Activated CD8-positive, alpha-beta memory T cell treated with anti-CD3 and anti-CD28 coated beads for 36 hours (primary cell): ENCODE measurements around the gene SPHK2. TPM values are rescaled to one million over a fixed set of nuclear protein-coding genes. Genes with fewer than 3 reads are reported as not detected.

Experiments
- CTCF ChIA-PET: fragments of 350-600 bp; sonication (Branson Sonifier 250); formaldehyde crosslinking; loops from one replicate; lab custom pipeline; 2021; ENCODE audit warnings: antibody characterized with exemption; lab: Charles Lee
- POLR2A ChIA-PET: fragments of 350-600 bp; sonication (Branson Sonifier 250); formaldehyde crosslinking; loops from one replicate; lab custom pipeline; 2021; ENCODE audit warnings: antibody characterized with exemption; lab: Charles Lee
- total RNA-seq, 2 experiments: library from RNA; stranded (reverse); gene quantifications; one replicate each; pipeline ENCODE4 v1.2.3, GENCODE V29; 2021

Gene SPHK2
- total RNA-seq, 2 experiments from 2014 or later, result 35.4 to 35.7 TPM

- POLR2A ChIA-PET, result interaction anchor here (0.6 to 1.3 kb wide), 2 partner anchors 11 to 222 kb away, joined by 3 read pairs; partner anchors contain the start of genes RPL18 and SPHK2
- CTCF ChIA-PET, result interaction anchor here (1.1 to 1.4 kb wide), 2 partner anchors 15 to 141 kb away, joined by 3 to 5 read pairs; partner anchors contain the start of gene CA11
Measured at GRCh38 chr19:48630296-48631063, 11.2 kb downstream of the SPHK2 start.

GRCh38 chr19:48631225-48631624 lies 11.9 kb downstream of the SPHK2 start:
- ChIA-PET POLR2A (interaction anchor here (0.6 kb wide), 3 partner anchors 15 to 221 kb away, joined by 3 read pairs; no protein-coding TSS in a partner anchor), CTCF (interaction anchor here (1.4 kb wide), 1 partner anchor 14 kb away, joined by 5 read pairs; the partner anchor contains the start of gene CA11)

- ChIA-PET POLR2A (interaction anchor here (1.4 to 2.8 kb wide), 2 partner anchors 9 to 15 kb away, joined by 5 to 22 read pairs; partner anchors contain the start of genes RPL18 and SPHK2), CTCF (interaction anchor here (0.6 kb wide), 1 partner anchor 21 kb away, joined by 3 read pairs; no protein-coding TSS in a partner anchor)
Measured at GRCh38 chr19:48632286-48632685, 13.0 kb downstream of the SPHK2 start.

- ChIA-PET CTCF (interaction anchor here (0.6 kb wide), 1 partner anchor 21 kb away, joined by 3 read pairs; no protein-coding TSS in a partner anchor), POLR2A (interaction anchor here (1.4 to 2.8 kb wide), 2 partner anchors 9 to 15 kb away, joined by 5 to 22 read pairs; partner anchors contain the start of genes RPL18 and SPHK2)
Measured at GRCh38 chr19:48632692-48633147, 13.4 kb downstream of the SPHK2 start.

GRCh38 chr19:48633148-48634035 lies 14.1 kb downstream of the SPHK2 start:
- CTCF ChIA-PET, result interaction anchor here (0.7 to 1.9 kb wide), 5 partner anchors 10 to 314 kb away, joined by 3 to 8 read pairs (median 4); partner anchors contain the start of genes CA11, RPL18 and SPHK2
- POLR2A ChIA-PET, result interaction anchor here (0.8 to 2.8 kb wide), 4 partner anchors 10 to 19 kb away, joined by 3 to 22 read pairs (median 4); partner anchors contain the start of genes RPL18 and SPHK2

- CTCF ChIA-PET, result interaction anchor here (0.7 to 1.9 kb wide), 5 partner anchors 10 to 314 kb away, joined by 3 to 8 read pairs (median 4); partner anchors contain the start of genes CA11, RPL18 and SPHK2
- POLR2A ChIA-PET, result interaction anchor here (0.8 to 2.8 kb wide), 4 partner anchors 10 to 20 kb away, joined by 3 to 22 read pairs (median 4); partner anchors contain the start of genes CA11, RPL18 and SPHK2
Measured at GRCh38 chr19:48634036-48634342, 14.7 kb downstream of the SPHK2 start.

- ChIA-PET CTCF (interaction anchor here (0.7 to 1.9 kb wide), 5 partner anchors 9 to 315 kb away, joined by 3 to 8 read pairs (median 4); partner anchors contain the start of genes CA11, RPL18 and SPHK2), POLR2A (interaction anchor here (0.8 to 2.8 kb wide), 3 partner anchors 11 to 17 kb away, joined by 4 to 22 read pairs (median 4); partner anchors contain the start of genes CA11, RPL18 and SPHK2)
Measured at GRCh38 chr19:48634424-48635262, 15.3 kb downstream of the SPHK2 start.

- ChIA-PET CTCF (interaction anchor here (1.7 to 1.8 kb wide), 2 partner anchors 10 to 11 kb away, joined by 4 to 8 read pairs; partner anchors contain the start of gene CA11), POLR2A (interaction anchor here (1.3 to 2.8 kb wide), 2 partner anchors 10 to 18 kb away, joined by 4 to 22 read pairs; partner anchors contain the start of genes CA11, RPL18 and SPHK2)
Measured at GRCh38 chr19:48635263-48635965, 16.1 kb downstream of the SPHK2 start.

GRCh38 chr19:48635966-48636858 lies 16.9 kb downstream of the SPHK2 start:
- ChIA-PET POLR2A (interaction anchor here (1.4 to 1.8 kb wide), 2 partner anchors 12 to 17 kb away, joined by 4 read pairs; partner anchors contain the start of genes RPL18 and SPHK2), CTCF (interaction anchor here (1.7 kb wide), 1 partner anchor 10 kb away, joined by 4 read pairs; the partner anchor contains the start of gene CA11)

GRCh38 chr19:48636859-48637448 lies 17.6 kb downstream of the SPHK2 start, which contains the start of gene DBP:
DBP (minus strand) TSS chr19:48637379; CDS start chr19:48636994, 385 bp downstream.
- POLR2A ChIA-PET, result interaction anchor here (0.6 to 1.8 kb wide), 3 partner anchors 13 to 242 kb away, joined by 4 to 10 read pairs (median 4); partner anchors contain the start of genes RPL18 and SPHK2
- CTCF ChIA-PET, result interaction anchor here (0.9 to 1.7 kb wide), 2 partner anchors 9 to 14 kb away, joined by 4 to 5 read pairs; partner anchors contain the start of gene CA11

GRCh38 chr19:48637449-48637947 lies 18.2 kb downstream of the SPHK2 start:
- ChIA-PET POLR2A (interaction anchor here (0.6 to 1.8 kb wide), 3 partner anchors 14 to 242 kb away, joined by 4 to 10 read pairs (median 4); partner anchors contain the start of genes RPL18 and SPHK2), CTCF (interaction anchor here (0.9 to 1.7 kb wide), 2 partner anchors 8 to 15 kb away, joined by 4 to 5 read pairs; partner anchors contain the start of gene CA11)

- CTCF ChIA-PET, result interaction anchor here (0.9 kb wide), 1 partner anchor 15 kb away, joined by 5 read pairs; no protein-coding TSS in a partner anchor
- POLR2A ChIA-PET, result interaction anchor here (1.8 kb wide), 1 partner anchor 19 kb away, joined by 4 read pairs; the partner anchor contains the start of genes RPL18 and SPHK2
Measured at GRCh38 chr19:48637948-48638830, 18.9 kb downstream of the SPHK2 start.

- POLR2A ChIA-PET, result no interaction called here
- CTCF ChIA-PET, result no interaction called here
Measured at GRCh38 chr19:48638831-48639381, 19.6 kb downstream of the SPHK2 start.
